Upper lobe of right lung (tissue), 1 donor: ENCODE measurements around the gene DUS1L. TPM values are rescaled to one million over a fixed set of nuclear protein-coding genes. Genes with fewer than 3 reads are reported as not detected.
A peak's percentile ranks its signal among the peaks of the same experiment; 100 is the strongest.
"Not testable (repeated sequence)": the region's sequence is repeated elsewhere in the genome, so short reads cannot be mapped to it uniquely, and the experiment has no call there.

Experiments used
- ATAC-seq: fragments of 200-7000 bp; cut with Tn5 transposase; one replicate; pipeline ENCODE4 v1.9.1; 2020; ENCODE audit warnings: mild to moderate bottlenecking, moderate library complexity
- DNase-seq: peaks from one replicate; pipeline ENCODE4 v3.0.0-alpha.2; 2020
- H3K27ac ChIP-seq: fragments of 200-600 bp; one replicate; pipeline ENCODE4 v1.8.0; 2022
- H3K27me3 ChIP-seq: fragments of 200-600 bp; one replicate; pipeline ENCODE4 v1.8.0; 2022; ENCODE audit warnings: mild to moderate bottlenecking
- H3K36me3 ChIP-seq: fragments of 200-600 bp; one replicate; pipeline ENCODE4 v1.8.0; 2022
- H3K4me1 ChIP-seq: fragments of 200-600 bp; one replicate; pipeline ENCODE4 v1.8.0; 2022
- H3K4me3 ChIP-seq: fragments of 200-600 bp; one replicate; pipeline ENCODE4 v1.8.0; 2022; ENCODE audit warnings: mild to moderate bottlenecking
- H3K9me3 ChIP-seq: fragments of 200-600 bp; one replicate; pipeline ENCODE4 v1.8.0; 2022
- intact Hi-C: fragments of 100-400 bp; cut with DNase I; formaldehyde crosslinking; loops from one replicate; pipeline ENCODE4 v1.11.0; 2022
- total RNA-seq: library from RNA; stranded (reverse); fragmentation: NEBNext Ultra II Directional; extraction: Animal tissue kit (Norgen Biotek cat#: 25700); gene quantifications from one replicate; pipeline ENCODE4 v1.2.1, GENCODE V29; 2021
- TF ChIP-seq, protein P1 (sequence below): fragments of 200-600 bp; IDR thresholded peaks from one replicate; pipeline ENCODE4 v1.8.0; 2022; ENCODE audit warnings: antibody characterized with exemption
- donor health status: DM: no; HTN: yes; CAD: no; lungs with severe emphysema.

The DUS1L gene
- total RNA-seq, 1 donor from 2014 or later, result 82.4 TPM

- Histone ChIP-seq H3K36me3 (peaks cover 2% of the 10 kb centered on the region), H3K9me3 (no peaks in the 10 kb centered on the region), H3K4me1 (no peaks in the 10 kb centered on the region), H3K27me3 (no peaks in the 10 kb centered on the region), H3K4me3 (no peak overlapping the region), H3K27ac (no peak overlapping the region)
- TF ChIP-seq, protein P1, sequence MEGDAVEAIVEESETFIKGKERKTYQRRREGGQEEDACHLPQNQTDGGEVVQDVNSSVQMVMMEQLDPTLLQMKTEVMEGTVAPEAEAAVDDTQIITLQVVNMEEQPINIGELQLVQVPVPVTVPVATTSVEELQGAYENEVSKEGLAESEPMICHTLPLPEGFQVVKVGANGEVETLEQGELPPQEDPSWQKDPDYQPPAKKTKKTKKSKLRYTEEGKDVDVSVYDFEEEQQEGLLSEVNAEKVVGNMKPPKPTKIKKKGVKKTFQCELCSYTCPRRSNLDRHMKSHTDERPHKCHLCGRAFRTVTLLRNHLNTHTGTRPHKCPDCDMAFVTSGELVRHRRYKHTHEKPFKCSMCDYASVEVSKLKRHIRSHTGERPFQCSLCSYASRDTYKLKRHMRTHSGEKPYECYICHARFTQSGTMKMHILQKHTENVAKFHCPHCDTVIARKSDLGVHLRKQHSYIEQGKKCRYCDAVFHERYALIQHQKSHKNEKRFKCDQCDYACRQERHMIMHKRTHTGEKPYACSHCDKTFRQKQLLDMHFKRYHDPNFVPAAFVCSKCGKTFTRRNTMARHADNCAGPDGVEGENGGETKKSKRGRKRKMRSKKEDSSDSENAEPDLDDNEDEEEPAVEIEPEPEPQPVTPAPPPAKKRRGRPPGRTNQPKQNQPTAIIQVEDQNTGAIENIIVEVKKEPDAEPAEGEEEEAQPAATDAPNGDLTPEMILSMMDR, result no peak
- ATAC-seq (no peak), DNase-seq (no peak)
- intact Hi-C loops, result no loop called here
Measured at GRCh38 chr17:82043507-82043906, 22.1 kb downstream of the DUS1L start.

DNA sequence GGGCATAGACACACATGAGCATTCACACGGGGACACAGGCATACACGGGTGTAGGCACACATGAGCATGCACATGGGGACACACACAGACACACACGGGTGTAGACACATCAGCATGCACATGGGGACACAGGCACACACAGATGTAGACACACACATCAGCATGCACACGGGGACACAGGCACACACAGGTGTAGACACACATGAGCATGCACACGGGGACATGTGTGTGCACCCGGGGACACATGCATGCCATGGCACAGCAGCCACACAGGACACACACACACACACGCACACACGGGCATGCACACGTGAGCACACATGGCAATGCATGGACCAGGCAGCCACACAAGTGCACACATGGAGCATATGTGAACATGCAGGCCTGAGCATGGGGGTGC is 23.0 kb downstream of the DUS1L start:
- TF ChIP-seq, protein P1, result no peak
- Histone ChIP-seq H3K4me3 (no peak overlapping the region), H3K36me3 (no peaks in the 10 kb centered on the region), H3K27ac (no peak overlapping the region), H3K9me3 (no peaks in the 10 kb centered on the region), H3K27me3 (no peaks in the 10 kb centered on the region), H3K4me1 (peaks cover 5% of the 10 kb centered on the region)
- intact Hi-C loops, result no loop called here
- ATAC-seq (no peak), DNase-seq (no peak)

DNA sequence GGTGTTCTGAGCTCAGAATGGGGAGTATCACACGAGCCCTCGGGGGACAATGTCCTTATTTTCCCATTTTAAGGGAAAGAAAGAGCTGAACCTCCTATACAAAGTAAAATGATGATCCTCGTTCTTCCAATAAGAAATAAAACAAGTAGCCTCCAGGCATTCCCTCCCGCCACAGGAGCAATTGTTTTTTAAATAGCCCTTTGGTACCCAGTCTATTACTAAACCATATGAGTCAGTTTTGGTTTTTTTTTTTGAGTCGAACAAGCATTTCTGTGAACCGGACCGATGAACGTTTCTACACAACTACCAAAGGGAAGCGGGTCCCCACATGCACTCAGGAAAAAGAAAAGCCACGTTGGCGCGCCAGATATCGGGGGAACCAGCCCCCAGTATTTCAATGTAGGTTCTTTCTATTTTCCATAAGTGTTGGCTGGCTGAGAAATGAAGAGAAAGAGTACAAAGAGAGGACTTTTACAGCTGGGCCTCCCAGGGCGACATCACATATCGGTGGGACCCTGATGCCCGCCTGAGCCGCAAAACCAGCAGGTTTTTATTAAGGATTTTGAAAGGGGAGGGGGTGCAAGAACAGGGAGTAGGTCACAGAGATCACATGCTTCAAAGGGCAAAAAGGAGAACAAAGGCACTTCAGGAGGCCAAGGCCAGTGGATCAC is 24.3 kb downstream of the DUS1L start:
- Histone ChIP-seq H3K36me3 (no peaks in the 10 kb centered on the region), H3K9me3 (no peaks in the 10 kb centered on the region), H3K27me3 (no peaks in the 10 kb centered on the region), H3K4me3 (no peak overlapping the region), H3K4me1 (peaks cover 10% of the 10 kb centered on the region), H3K27ac (no peak overlapping the region)
- DNase-seq (no peak), ATAC-seq (no peak)
- intact Hi-C loops, result no loop called here
- TF ChIP-seq, protein P1, result no peak

- no peaks in the 10 kb centered on the region for H3K9me3 ChIP-seq
- intact Hi-C loops, result loop anchor here (10.0 kb wide), 1 partner anchor 295 kb away; the partner anchor contains the start of gene SECTM1
- TF ChIP-seq, protein P1, result no peak
- no peaks in the 10 kb centered on the region for H3K27me3 ChIP-seq
- H3K36me3 ChIP-seq, result no peaks in the 10 kb centered on the region
- ATAC-seq (no peak), DNase-seq (no peak)
- peaks cover 13% of the 10 kb centered on the region for H3K4me1 ChIP-seq
- no peak overlapping the region for H3K4me3 ChIP-seq
- no peak overlapping the region for H3K27ac ChIP-seq
Measured at GRCh38 chr17:82039695-82040299, 25.8 kb downstream of the DUS1L start.

GRCh38 chr17:82038796-82039409 is 26.7 kb downstream of the DUS1L start:
- ATAC-seq, H3K4me3 ChIP-seq, H3K36me3 ChIP-seq, DNase-seq, H3K9me3 ChIP-seq, H3K27ac ChIP-seq, H3K27me3 ChIP-seq: not testable (repeated sequence)
- H3K4me1 ChIP-seq, result peaks cover 13% of the 10 kb centered on the region
- intact Hi-C loops, result loop anchor here (10.0 kb wide), 1 partner anchor 296 kb away; the partner anchor contains the start of gene SECTM1

DNA sequence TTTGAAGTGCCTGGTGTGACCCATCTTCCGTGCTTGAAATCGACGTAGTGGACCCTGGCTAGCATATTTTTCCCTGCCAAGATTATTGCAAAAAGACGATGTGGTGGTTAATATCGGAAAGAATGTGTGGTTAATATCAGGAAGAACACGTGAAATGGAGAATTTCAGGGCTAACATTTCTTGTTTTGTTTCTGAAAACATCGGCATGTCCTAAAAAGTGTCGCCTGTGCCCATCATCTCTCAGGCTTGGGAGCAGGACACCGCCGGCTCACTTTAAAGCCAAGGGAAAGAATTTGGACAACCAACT is 27.8 kb downstream of the DUS1L start:
- peak overlapping the region; percentile 65 for H3K4me3 ChIP-seq
- intact Hi-C loops, result loop anchor here (10.0 kb wide), 1 partner anchor 297 kb away; the partner anchor contains the start of gene SECTM1
- DNase-seq, result no peak
- H3K27me3 ChIP-seq, result no peaks in the 10 kb centered on the region
- TF ChIP-seq, protein P1, result no peak
- peak overlapping the region; percentile 95 for H3K27ac ChIP-seq
- ATAC-seq, result no peak
- no peaks in the 10 kb centered on the region for H3K9me3 ChIP-seq
- H3K4me1 ChIP-seq, result peaks cover 13% of the 10 kb centered on the region
- H3K36me3 ChIP-seq, result no peaks in the 10 kb centered on the region
